Measurements from ENCODE around the gene SCAPER. TPM values are rescaled to one million over a fixed set of nuclear protein-coding genes. Genes with fewer than 3 reads are reported as not detected.

SCAPER gene
- total RNA-seq, 1 experiment from 2014 or later, result 15.3 TPM

GRCh38 chr15:76468722-76469121, 436.4 kb downstream of the SCAPER start:
- no peaks in the 10 kb centered on the region for H3K27me3 ChIP-seq (ENCODE audit: control insufficient read depth, insufficient read depth, low read length)
- H3K9me3 ChIP-seq (ENCODE audit: control insufficient read depth, insufficient read depth, low read depth, low read length), result no peaks in the 10 kb centered on the region
- DNase-seq (ENCODE audit: low read depth, low spot score) (no peak), ATAC-seq (no peak)
- H3K27ac ChIP-seq (ENCODE audit: low read length), result no peak overlapping the region
- ChIA-PET CTCF (no interaction called here), POLR2A (interaction anchor here (0.6 kb wide), 1 partner anchor 133 kb away, joined by 3 read pairs; no protein-coding TSS in a partner anchor)
- intact Hi-C loops (cut with micrococcal nuclease; ENCODE audit: unreplicated experiment) (no loop called here), in situ Hi-C loops (cut with HindIII; ENCODE audit: low pct_unique_long_range_greater_than_20kb, low sequenced_read_pairs) (no loop called here)
- no peak overlapping the region for H3K4me3 ChIP-seq (ENCODE audit: low read depth in 2 of 2, low read length in 2 of 2)
- no peak for TF ChIP-seq SIN3A (IDR thresholded peaks at IDR 0.05; ENCODE audit: borderline replicate concordance, insufficient read depth, low read depth, low read length)
- TF ChIP-seq TCF7L2 (IDR thresholded peaks at IDR 0.05; ENCODE audit: low read depth, low read length), result no peak
- TF ChIP-seq CTCF (IDR thresholded peaks at IDR 0.05), result no peak
- TF ChIP-seq POLR2AphosphoS5 (IDR thresholded peaks at IDR 0.05; ENCODE audit: low read depth, low read length), result no peak
- no peak for TF ChIP-seq REST (IDR thresholded peaks at IDR 0.05; ENCODE audit: insufficient read depth in 1 of 2, low read depth in 2 of 2, low read length in 1 of 2)
- no TSS peak for BruUV-seq (replicated peaks)
- H3K36me3 ChIP-seq (ENCODE audit: control insufficient read depth, insufficient read depth, low read length), result no peaks in the 10 kb centered on the region
- H3K4me1 ChIP-seq (ENCODE audit: control insufficient read depth, insufficient read depth, low read length), result no peaks in the 10 kb centered on the region

- Histone ChIP-seq H3K27ac (ENCODE audit: low read length) (no peak overlapping the region), H3K27me3 (ENCODE audit: control insufficient read depth, insufficient read depth, low read length) (no peaks in the 10 kb centered on the region), H3K36me3 (ENCODE audit: control insufficient read depth, insufficient read depth, low read length) (no peaks in the 10 kb centered on the region), H3K4me3 (ENCODE audit: low read depth in 2 of 2, low read length in 2 of 2) (no peak overlapping the region), H3K4me1 (ENCODE audit: control insufficient read depth, insufficient read depth, low read length) (no peaks in the 10 kb centered on the region), H3K9me3 (ENCODE audit: control insufficient read depth, insufficient read depth, low read depth, low read length) (no peaks in the 10 kb centered on the region)
- in situ Hi-C loops (cut with HindIII; ENCODE audit: low pct_unique_long_range_greater_than_20kb, low sequenced_read_pairs) (no loop called here), intact Hi-C loops (cut with micrococcal nuclease; ENCODE audit: unreplicated experiment) (no loop called here)
- BruUV-seq (replicated peaks), result no TSS peak
- ChIA-PET POLR2A (no interaction called here), CTCF (no interaction called here)
- no peak for DNase-seq (ENCODE audit: low read depth, low spot score)
- no peak for TF ChIP-seq REST (IDR thresholded peaks at IDR 0.05; ENCODE audit: insufficient read depth in 1 of 2, low read depth in 2 of 2, low read length in 1 of 2)
- no peak for TF ChIP-seq SIN3A (IDR thresholded peaks at IDR 0.05; ENCODE audit: borderline replicate concordance, insufficient read depth, low read depth, low read length)
- ATAC-seq, result no peak
Measured at GRCh38 chr15:76467136-76467535, 438.0 kb downstream of the SCAPER start.
